Measurements from ENCODE around the gene PMM2. TPM values are rescaled to one million over a fixed set of nuclear protein-coding genes. Genes with fewer than 3 reads are reported as not detected.
A peak's percentile ranks its signal among the peaks of the same experiment; 100 is the strongest.

PMM2 gene
- total and polyA plus RNA-seq, 2 donors from 2014 or later, result 21.5 to 39.5 TPM

DNA sequence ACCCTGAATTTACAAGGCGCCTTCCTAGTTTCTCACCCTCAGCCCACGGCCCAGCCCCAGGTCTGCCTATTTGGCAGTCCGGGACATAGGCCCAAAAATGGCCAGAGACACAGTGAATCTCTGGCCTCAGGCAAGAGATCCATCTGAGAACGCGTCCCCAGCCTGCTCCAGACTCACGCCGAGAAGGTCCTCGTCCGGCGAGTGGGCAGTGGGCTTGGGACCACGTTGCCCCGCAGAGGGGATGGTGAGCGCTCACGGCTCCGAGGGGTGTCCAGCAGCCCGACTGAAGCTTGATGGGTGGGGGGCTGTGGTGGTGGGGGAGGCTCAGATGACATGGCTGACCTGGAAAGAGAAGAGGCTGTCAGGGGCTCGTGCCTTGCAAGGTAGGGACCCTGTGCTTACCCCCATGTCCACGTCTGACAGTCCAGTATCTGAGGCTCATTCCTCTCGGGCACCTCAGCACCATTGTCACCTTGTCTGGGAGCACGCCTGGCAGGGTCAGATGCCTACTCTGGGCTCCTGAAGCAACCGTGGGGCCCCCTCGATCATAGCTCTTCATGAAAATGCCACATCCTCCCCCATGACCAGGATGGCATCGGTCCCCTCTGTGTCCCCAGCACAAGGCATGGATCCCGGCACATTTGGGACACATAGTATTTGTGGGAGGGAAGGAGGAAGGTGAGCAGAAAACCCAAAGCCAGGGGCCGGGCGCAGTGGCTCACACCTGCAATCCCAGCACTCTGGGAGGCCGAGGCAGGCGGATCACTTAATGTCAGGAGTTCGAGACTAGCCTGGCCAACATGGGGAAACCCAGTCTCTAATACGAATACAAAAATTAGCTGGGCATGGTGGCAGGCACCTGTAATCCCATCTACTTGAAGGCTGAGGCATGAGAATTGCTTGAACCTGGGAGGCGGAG is 61.6 kb downstream of the PMM2 start:
- H3K4me3 ChIP-seq (ENCODE audit: low read length in 3 of 3), result no peak overlapping the region

DNA sequence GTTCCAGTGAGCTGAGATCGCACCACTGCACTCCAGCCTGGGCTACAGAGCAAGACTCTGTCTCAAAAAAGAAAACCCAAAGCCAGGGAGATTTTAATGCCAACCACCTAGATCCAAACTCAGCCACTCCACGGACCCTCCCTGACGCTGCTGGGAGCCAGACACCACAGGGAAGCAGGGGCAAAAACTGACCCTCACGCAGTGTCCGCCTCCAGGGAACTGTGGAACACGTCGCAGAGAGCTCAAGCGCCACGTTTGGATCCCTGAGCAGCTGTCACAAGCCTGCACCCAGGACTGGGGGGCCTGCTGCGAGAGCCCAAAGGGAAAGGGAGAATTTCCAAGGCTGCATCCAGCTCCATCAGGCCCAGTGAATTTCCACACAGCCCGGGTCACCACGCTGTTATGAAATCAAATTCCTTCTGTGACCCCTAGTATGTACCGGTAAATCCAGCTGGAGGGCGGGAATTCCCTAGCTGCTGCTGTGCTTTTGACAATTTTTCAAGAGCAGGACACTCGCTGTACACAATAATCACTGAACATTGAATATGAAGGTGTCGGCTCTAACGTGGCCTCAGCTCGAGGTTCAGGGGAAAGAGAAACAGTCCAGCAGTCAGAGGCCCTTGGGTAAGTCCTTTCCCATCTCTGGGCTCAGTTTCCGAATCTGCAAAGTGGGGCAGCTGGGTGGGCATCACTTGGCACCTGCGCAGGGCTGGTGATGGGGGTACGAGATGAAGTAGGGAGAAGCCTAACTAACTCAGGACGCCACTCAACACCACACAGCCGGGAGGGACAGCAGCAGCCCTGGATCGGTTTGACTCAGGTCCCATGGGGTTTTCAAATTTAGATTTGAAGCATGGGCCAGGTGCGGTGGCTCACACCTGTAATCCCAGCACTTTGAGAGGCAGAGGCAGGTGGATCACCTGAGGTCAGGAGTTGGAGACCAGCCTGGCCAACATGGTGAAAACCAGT is 62.6 kb downstream of the PMM2 start:
- H3K36me3 ChIP-seq (ENCODE audit: control insufficient read depth in 2 of 3, insufficient read depth in 3 of 3, low read length in 3 of 3), result peaks cover 0 to 2% (median under 1%) of the 10 kb centered on the region in 3 donors
- peak overlapping the region; percentile 51 to 83 for H3K27ac ChIP-seq (ENCODE audit: low read depth in 2 of 2, low read length in 2 of 2)
- H3K9me3 ChIP-seq (ENCODE audit: control insufficient read depth in 2 of 3, insufficient read depth in 1 of 3, low read length in 3 of 3), result no peaks in the 10 kb centered on the region
- no peaks in the 10 kb centered on the region for H3K27me3 ChIP-seq (ENCODE audit: control insufficient read depth, insufficient read depth, low read length)
- no peak overlapping the region for H3K4me3 ChIP-seq (ENCODE audit: low read length in 3 of 3)
- H3K9ac ChIP-seq (ENCODE audit: low read length in 3 of 3), result peak overlapping the region in 1 of 3 donors; percentile 55
- DNase-seq (peak in 1 of 5 donors; percentile 88), FAIRE-seq (no peak)
- TF ChIP-seq, protein P1, sequence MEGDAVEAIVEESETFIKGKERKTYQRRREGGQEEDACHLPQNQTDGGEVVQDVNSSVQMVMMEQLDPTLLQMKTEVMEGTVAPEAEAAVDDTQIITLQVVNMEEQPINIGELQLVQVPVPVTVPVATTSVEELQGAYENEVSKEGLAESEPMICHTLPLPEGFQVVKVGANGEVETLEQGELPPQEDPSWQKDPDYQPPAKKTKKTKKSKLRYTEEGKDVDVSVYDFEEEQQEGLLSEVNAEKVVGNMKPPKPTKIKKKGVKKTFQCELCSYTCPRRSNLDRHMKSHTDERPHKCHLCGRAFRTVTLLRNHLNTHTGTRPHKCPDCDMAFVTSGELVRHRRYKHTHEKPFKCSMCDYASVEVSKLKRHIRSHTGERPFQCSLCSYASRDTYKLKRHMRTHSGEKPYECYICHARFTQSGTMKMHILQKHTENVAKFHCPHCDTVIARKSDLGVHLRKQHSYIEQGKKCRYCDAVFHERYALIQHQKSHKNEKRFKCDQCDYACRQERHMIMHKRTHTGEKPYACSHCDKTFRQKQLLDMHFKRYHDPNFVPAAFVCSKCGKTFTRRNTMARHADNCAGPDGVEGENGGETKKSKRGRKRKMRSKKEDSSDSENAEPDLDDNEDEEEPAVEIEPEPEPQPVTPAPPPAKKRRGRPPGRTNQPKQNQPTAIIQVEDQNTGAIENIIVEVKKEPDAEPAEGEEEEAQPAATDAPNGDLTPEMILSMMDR (IDR thresholded peaks at IDR 0.05; ENCODE audit: borderline replicate concordance, extremely low read depth, insufficient read depth), result no peak
- H3K4me1 ChIP-seq (ENCODE audit: control insufficient read depth in 2 of 3, insufficient read depth in 2 of 3, low read depth in 1 of 3, low read length in 3 of 3), result peaks cover 0 to 43% (median 38%) of the 10 kb centered on the region in 3 donors
- intact Hi-C loops (cut with DNase I), result no loop called here

More for the DNA sequence above, 61.6 kb downstream of the PMM2 start:
- FAIRE-seq, result no peak
- Histone ChIP-seq H3K4me1 (ENCODE audit: control insufficient read depth in 2 of 3, insufficient read depth in 2 of 3, low read depth in 1 of 3, low read length in 3 of 3) (peaks cover 0 to 34% (median 29%) of the 10 kb centered on the region in 3 donors), H3K27me3 (ENCODE audit: control insufficient read depth, insufficient read depth, low read length) (no peaks in the 10 kb centered on the region), H3K36me3 (ENCODE audit: control insufficient read depth in 2 of 3, insufficient read depth in 3 of 3, low read length in 3 of 3) (peaks cover 0 to 7% (median 5%) of the 10 kb centered on the region in 3 donors), H3K9ac (ENCODE audit: low read length in 3 of 3) (no peak overlapping the region), H3K27ac (ENCODE audit: low read depth in 2 of 2, low read length in 2 of 2) (peak overlapping the region in 1 of 2 donors; percentile 83), H3K9me3 (ENCODE audit: control insufficient read depth in 2 of 3, insufficient read depth in 1 of 3, low read length in 3 of 3) (no peaks in the 10 kb centered on the region)
- TF ChIP-seq, protein P1 (IDR thresholded peaks at IDR 0.05; ENCODE audit: borderline replicate concordance, extremely low read depth, insufficient read depth), result no peak
- intact Hi-C loops (cut with DNase I), result no loop called here
- DNase-seq, result peak in 1 of 5 donors; percentile 72

DNA sequence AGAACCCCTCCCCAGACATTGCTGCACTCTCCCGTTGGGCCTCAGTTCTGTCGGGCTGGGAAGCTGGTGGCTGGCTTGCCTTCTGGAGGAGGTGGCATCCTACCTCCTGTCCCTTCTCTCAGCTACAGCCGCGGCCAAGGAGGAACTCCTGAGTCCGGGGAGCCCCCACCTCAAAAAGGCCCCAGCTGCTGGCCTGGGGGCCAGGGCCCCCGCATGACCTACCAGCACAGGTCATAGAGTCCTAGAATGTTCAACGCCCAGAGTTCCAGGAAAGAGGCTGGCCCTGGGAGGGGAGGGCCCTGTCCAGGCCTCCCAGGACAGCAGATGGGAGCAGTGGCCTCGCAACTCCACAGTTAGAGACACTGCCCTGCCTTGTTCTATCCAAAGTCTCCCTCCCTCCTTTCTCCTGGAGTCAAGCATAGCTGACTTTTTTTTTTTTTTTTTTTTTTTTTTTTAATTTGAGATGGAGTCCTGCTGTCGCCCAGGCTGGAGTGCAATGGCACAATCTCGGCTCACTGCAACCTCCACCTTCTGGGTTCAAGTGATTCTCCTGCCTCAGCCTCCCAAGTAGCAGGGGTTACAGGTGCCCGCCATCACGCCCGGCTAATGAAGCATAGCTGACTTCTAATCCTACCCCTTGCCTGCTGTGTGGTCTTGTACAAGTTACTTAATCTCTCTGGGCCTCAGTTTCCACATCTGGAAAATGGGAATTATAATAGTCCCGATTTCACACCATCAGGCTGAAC is 64.1 kb downstream of the PMM2 start:
- Histone ChIP-seq H3K9ac (ENCODE audit: low read length in 3 of 3) (peak overlapping the region in 1 of 3 donors; percentile 3), H3K4me3 (ENCODE audit: low read length in 3 of 3) (no peak overlapping the region), H3K9me3 (ENCODE audit: control insufficient read depth in 2 of 3, insufficient read depth in 1 of 3, low read length in 3 of 3) (no peaks in the 10 kb centered on the region), H3K4me1 (ENCODE audit: control insufficient read depth in 2 of 3, insufficient read depth in 2 of 3, low read depth in 1 of 3, low read length in 3 of 3) (peaks cover 0 to 52% (median 42%) of the 10 kb centered on the region in 3 donors), H3K27ac (ENCODE audit: low read depth in 2 of 2, low read length in 2 of 2) (peak overlapping the region; percentile 63 to 81), H3K27me3 (ENCODE audit: control insufficient read depth, insufficient read depth, low read length) (no peaks in the 10 kb centered on the region), H3K36me3 (ENCODE audit: control insufficient read depth in 2 of 3, insufficient read depth in 3 of 3, low read length in 3 of 3) (no peaks in the 10 kb centered on the region)
- FAIRE-seq, result no peak
- TF ChIP-seq, protein P1 (IDR thresholded peaks at IDR 0.05; ENCODE audit: borderline replicate concordance, extremely low read depth, insufficient read depth), result no peak
- intact Hi-C loops (cut with DNase I), result no loop called here
- peak in 2 of 5 donors; percentile 65 to 84 for DNase-seq

Data from kidney (tissue), 14 donors.